Fibroblast of lung (primary cell): ENCODE data around the gene NUAK2.

ENCODE experiments used
- CTCF ChIP-seq, 2 donors: IDR thresholded peaks in 1 of 2; conservative IDR thresholded peaks in 1 of 2; 1 replicate in 1 of 2; 2 replicates in 1 of 2; pipeline ENCODE4 v1.5.1; 2011 to 2012; ENCODE audit warnings: low read length in 2 of 2, control low read depth in 1 of 2, inconsistent platforms in 1 of 2, low read depth in 1 of 2, mild to moderate bottlenecking in 1 of 2
- EZH2 ChIP-seq: IDR thresholded peaks from 2 replicates; pipeline ENCODE4 v1.5.1; 2012; ENCODE audit warnings: low read length, control low read depth, mild to moderate bottlenecking; ENCODE audit errors: missing control alignments

- no peak for TF ChIP-seq CTCF (conservative IDR thresholded peaks at IDR 0.05 in 1 of 2, IDR thresholded peaks at IDR 0.05 in 1 of 2; ENCODE audit: low read depth in 1 of 2, low read length in 2 of 2)
- no peak for TF ChIP-seq EZH2
Measured at GRCh38 chr1:205284420-205285144, 37.0 kb downstream of the NUAK2 start.
